HG03354 (cell line): ENCODE results near the gene RWDD2A.
"Not testable (repeated sequence)": the region's sequence is repeated elsewhere in the genome, so short reads cannot be mapped to it uniquely, and the experiment has no call there.

ENCODE experiments used
- ATAC-seq: cut with Tn5 transposase; IDR thresholded peaks from one replicate; pipeline ENCODE4 v1.9.1; 2021; ENCODE audit warnings: mild to moderate bottlenecking; ENCODE audit not compliant: unreplicated experiment, poor library complexity, severe bottlenecking

Gene RWDD2A

DNA sequence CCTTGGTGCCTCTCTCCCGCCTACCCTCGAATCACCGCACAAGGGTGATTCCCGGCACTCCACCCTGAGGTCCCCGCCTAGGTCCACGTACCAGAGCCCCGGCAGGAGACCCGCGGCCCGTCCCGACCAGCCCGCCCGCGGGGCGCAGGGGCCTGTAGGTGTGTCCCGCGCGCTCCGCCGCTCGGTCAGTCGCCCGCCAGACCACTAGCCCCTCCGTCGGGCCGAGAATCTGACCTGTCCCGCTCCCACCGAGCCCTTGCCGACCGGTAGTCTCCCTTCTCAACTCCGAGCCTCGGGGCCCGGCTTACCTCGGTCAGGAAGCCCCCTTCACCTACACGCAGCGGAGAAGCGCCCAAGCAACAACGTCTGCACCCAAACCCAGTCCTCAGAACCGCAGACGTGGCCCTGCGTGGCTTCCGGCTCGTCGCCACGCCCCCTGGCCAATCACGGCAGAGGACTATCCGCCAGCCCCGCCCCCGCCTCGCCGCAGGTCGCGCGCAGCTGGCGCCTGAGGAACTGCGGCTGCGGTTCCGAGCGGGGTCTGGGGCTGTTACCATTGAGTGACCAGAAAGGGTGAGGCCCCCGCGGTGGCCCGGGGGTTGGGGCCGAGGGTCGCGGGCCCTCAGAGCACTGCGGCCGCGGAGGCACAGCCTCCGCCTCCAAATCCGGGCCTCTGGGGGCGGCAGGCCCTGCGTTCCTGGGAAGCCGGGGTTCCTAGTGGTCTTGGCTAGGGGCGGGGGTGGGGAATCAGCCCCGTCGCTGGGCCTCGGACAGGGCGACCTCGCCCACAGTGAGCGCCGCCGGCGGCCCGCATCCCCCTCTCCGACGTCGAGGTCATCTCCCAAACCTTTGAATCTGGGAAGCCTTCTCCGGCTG lies at the start of gene RWDD2A, which contains the start of gene PGM3:
RWDD2A (plus strand) TSS at position 487 of the 876 bp plus-strand sequence. CDS start 1,095 bp downstream, outside the sequence.
PGM3 (minus strand) TSS at position 395 of the 876 bp plus-strand sequence. CDS start 2,253 bp downstream, outside the sequence.
- peak; percentile 95 for ATAC-seq

DNA sequence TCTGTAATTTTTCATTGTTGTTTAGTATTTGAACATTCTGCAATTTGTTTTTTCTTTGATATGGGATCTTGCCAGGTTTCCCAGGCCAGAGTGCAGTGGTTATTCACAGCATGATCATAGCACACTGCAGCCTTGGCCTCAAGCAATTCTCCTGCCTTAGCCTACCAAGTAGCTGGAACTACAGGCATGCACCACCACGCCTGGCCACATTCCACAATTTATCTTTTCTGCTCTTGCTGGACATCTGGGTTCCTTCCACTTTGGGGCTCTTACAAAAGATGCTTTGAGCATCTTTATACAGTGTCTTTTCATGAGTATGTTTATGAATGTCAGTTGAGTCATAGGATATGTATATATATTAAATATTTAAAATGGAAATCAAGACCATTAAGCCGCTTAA lies 42.0 kb upstream of the RWDD2A start:
- no peak for ATAC-seq

DNA sequence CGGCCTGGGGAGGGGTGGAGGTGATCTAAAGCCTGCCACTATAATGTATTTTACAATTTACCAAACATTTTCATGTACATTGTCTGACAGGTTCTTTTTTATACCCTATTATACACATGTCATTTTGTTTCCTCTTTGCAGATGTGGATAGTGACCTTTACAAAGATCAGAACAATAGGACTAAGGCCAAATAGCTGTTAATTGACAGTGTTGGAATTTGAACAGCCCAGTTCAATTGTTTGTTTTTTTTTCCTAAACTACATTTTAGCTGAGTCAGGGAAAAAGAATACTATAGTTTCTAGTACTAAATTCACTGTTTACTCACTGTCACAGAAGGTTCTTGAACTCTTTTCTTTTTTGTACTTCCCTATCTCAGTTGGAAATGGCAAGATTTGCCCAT lies 40.2 kb upstream of the RWDD2A start:
- no peak for ATAC-seq

- no peak for ATAC-seq
Observed at GRCh38 chr6:83153883-83154521, 39.2 kb upstream of the RWDD2A start.

DNA sequence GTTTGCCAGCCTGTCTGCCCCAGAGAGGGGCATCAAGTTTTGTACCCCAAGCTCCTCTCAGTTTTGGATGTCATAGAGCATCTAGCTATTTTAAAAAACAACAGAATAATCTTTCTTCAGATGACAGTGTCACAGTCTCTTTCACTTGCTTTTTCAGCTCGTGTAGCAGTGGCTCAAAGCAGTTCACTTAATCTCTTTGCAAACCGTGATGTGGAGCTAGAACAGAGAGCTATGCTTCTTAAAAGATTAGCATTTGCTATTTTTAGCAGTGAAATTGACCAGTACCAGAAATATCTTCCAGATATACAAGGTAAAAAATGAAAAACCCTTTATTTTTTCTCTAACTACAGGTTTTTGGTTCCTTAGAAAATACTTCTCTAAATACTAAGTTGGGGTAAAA lies 37.4 kb upstream of the RWDD2A start:
- ATAC-seq = no peak

DNA sequence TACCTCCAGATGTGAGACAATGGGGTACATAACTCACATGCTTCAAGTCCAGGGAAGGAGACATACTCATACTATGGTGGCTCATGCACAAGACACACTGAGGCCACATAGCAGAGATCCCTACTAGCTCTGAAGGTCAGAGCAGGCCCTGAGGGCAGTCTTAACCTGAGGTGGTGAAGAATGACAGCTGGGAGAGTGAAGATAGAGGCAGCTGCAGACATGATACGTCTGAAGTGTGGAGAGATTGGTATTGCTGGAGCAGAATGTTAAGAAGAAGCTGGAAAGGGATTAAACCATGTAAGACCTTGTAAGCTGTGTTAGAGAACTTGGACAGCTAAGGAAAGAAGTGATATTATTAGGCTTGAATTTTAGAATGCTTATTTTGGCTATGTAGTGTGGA lies 33.0 kb upstream of the RWDD2A start:
- no peak for ATAC-seq

- no peak for ATAC-seq
Observed at GRCh38 chr6:83167726-83168278, 25.4 kb upstream of the RWDD2A start.

DNA sequence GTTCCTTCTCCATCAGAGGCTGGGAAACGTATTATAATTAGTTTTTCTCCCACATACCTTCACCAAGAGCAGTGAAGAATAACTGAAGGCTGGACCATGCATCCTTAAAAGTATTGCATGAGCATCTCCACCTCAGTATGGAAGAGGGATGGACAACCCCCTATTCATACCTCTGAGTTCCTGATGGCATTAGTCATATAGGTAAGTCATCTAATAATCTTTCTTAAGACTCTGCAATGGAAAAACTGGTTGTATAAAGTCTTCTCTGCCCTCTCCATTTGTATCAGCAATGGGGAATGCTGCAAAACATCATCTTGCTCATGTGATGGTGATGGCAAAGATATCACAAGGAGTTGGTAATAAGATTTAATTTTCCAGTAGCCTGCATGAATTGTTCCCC lies 24.6 kb upstream of the RWDD2A start:
- no peak for ATAC-seq

DNA sequence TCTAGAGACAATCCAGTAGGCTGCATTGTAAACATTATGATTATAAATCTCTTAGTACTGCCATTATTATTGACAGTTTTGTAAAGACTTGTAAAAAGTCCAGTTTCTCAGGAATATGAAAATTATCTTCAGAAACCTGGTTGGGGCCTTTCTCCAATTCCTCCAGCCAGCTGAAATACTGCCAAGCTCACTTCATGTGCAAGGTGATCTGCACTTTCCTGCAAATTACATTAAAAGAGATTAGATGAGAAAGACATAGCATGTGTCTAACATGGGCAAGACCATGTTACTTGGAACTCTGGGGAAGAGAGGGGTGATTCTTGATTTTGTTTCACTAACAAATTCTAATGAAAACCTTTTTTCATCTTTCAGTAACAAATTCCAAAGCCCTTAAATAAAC lies 24.1 kb upstream of the RWDD2A start:
- ATAC-seq = no peak

DNA sequence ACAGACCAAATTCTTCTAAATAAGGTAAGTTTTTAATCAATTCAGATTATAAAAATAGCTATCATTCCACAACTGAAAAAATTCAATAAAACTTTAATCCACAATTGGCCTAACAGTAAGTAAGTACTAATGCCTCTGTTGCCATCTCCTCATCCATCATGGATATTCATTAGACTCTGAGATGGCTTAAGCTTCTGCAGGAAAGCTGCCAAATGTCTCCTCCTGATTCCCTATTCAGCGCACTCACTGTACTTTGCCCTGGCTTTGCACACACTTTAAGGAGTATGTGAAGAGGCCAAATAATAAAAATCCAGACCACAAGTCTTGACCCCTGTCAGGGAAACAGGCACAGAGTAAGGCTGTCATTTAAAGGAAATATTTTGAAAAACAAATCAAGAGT lies 23.6 kb upstream of the RWDD2A start:
- no peak for ATAC-seq

- ATAC-seq = no peak
Observed at GRCh38 chr6:83176246-83176645, 16.9 kb upstream of the RWDD2A start.

GRCh38 chr6:83180426-83180950 lies 12.7 kb upstream of the RWDD2A start:
- no peak for ATAC-seq

- no peak for ATAC-seq
Observed at GRCh38 chr6:83182114-83182513, 11.0 kb upstream of the RWDD2A start.

DNA sequence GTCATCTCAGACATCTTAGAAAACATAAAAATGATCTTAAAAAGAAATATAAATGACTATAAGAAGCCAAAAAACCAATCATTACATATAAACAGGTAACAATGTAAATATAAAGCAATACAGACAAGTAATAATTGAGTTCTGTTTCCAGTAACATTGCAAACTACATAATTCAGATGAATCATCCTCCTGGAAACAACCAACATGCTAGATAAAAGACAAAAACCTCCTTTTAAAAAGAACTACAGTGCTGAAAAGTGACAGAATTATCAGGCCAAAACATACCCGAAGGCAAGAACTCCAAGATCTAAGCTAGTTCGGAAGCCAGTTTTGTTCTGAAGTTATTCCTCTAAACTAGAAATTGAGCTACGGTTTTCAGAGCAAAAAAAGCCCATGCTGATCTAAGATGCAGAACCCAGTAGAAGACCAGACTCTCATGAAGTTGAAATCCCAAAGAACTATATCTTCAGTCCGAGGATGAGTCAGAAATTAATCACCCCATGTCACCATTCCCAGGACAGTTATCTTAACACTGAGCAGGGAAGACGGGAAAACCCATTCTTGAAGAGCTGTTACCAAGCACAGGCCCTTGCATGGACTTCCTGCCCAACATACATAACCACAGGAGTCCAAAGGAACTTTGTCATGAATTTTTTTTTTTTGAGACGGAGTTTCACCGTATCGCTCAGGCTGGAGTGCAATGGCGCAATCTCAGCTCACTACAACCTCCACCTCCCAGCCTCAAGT lies 9.9 kb upstream of the RWDD2A start:
- no peak for ATAC-seq

- no peak for ATAC-seq
Observed at GRCh38 chr6:83185096-83185495, 8.1 kb upstream of the RWDD2A start.

DNA sequence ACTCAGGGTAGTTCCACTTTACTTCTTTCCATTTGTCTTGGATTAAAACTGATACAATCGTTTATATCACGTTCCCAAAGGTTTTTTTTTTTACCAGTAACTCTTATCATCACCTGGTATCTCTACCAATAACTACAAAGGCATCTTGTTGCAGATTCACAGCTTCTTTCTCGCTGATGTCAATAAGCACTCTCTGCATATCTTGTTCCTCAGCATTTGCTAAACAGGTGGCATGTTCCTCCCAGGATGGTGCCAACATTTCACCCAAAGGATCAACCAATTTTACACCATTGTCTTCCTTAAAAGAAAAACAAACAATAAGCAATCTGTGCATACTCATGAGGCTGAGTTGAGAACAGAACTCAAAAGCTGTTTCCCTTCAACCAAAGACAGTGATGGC lies 4.7 kb upstream of the RWDD2A start:
- no peak for ATAC-seq

GRCh38 chr6:83190626-83191025 lies 2.5 kb upstream of the RWDD2A start:
- ATAC-seq = no peak

GRCh38 chr6:83191974-83192373 lies 1.2 kb upstream of the RWDD2A start:
- ATAC-seq = not testable (repeated sequence)

DNA sequence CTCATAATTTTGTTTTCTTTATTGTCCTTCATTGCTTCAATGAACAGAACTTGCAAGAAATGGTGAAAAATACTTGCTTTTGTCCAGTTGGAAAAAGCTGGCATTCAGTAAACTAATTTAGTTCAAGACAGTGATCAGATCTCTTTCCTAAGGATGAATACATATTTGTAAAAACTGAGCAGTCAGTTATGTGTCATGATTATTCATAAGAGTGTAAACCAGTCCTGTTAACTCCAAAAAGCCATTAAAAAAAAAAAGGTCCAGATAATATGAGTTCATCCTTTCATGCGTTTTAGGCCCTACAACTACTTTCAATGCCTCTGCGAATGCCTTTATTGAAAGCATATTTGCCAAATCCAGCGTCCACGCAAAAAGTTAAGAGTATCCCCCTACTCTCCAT lies 701 bp upstream of the RWDD2A start:
- peak; percentile 0 for ATAC-seq
